Measurements from ENCODE around the gene GUCY2C.
A peak's percentile ranks its signal among the peaks of the same experiment; 100 is the strongest.
"Not testable (repeated sequence)": the region's sequence is repeated elsewhere in the genome, so short reads cannot be mapped to it uniquely, and the experiment has no call there.

The GUCY2C gene

GRCh38 chr12:14695715-14696141 is 671 bp downstream of the GUCY2C start:
- no peak for DNase-seq
- H3K4me1 Mint-ChIP-seq (ENCODE audit: low read depth): no peaks in the 10 kb centered on the region
- no peak overlapping the region for H3K27ac Mint-ChIP-seq
- H3K9me3 Mint-ChIP-seq: no peaks in the 10 kb centered on the region
- peaks cover 21% of the 10 kb centered on the region for H3K27me3 Mint-ChIP-seq
- H3K4me3 Mint-ChIP-seq: no peak overlapping the region
- no peaks in the 10 kb centered on the region for H3K36me3 Mint-ChIP-seq (ENCODE audit: low read depth)

GRCh38 chr12:14694970-14695369 is 1.4 kb downstream of the GUCY2C start:
- no peak for DNase-seq
- Mint-ChIP-seq H3K9me3 (no peaks in the 10 kb centered on the region), H3K27me3 (peaks cover 21% of the 10 kb centered on the region), H3K4me1 (ENCODE audit: low read depth) (no peaks in the 10 kb centered on the region), H3K36me3 (ENCODE audit: low read depth) (no peaks in the 10 kb centered on the region), H3K27ac (no peak overlapping the region), H3K4me3 (no peak overlapping the region)

GRCh38 chr12:14694145-14694714 is 2.2 kb downstream of the GUCY2C start:
- no peak overlapping the region for H3K4me3 Mint-ChIP-seq
- no peak for DNase-seq
- H3K9me3 Mint-ChIP-seq: no peaks in the 10 kb centered on the region
- no peak overlapping the region for H3K27ac Mint-ChIP-seq
- peaks cover 21% of the 10 kb centered on the region for H3K27me3 Mint-ChIP-seq
- no peaks in the 10 kb centered on the region for H3K4me1 Mint-ChIP-seq (ENCODE audit: low read depth)
- H3K36me3 Mint-ChIP-seq (ENCODE audit: low read depth): no peaks in the 10 kb centered on the region

DNA sequence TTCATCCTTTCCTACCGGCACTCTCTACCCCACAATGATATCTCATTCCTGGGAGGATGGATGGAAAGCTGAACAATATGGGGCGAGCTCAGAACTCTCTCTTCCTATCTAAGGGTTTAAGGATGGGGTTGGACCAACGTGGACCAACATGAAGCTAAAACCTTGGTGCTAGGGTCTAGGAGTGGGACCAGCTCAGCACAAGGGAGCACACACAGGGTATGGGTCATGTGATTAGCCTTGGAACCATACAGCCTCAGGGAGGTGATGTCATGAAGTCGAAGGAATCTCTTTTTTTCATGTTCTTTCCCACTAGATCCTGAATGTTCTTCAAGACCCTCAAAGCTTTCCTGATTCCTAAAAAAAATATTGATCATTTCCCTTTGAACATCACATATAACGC is 3.3 kb downstream of the GUCY2C start:
- Mint-ChIP-seq H3K27me3 (peaks cover 18% of the 10 kb centered on the region), H3K4me3 (no peak overlapping the region), H3K9me3 (no peaks in the 10 kb centered on the region), H3K36me3 (ENCODE audit: low read depth) (no peaks in the 10 kb centered on the region), H3K27ac (no peak overlapping the region), H3K4me1 (ENCODE audit: low read depth) (no peaks in the 10 kb centered on the region)
- no peak for DNase-seq

DNA sequence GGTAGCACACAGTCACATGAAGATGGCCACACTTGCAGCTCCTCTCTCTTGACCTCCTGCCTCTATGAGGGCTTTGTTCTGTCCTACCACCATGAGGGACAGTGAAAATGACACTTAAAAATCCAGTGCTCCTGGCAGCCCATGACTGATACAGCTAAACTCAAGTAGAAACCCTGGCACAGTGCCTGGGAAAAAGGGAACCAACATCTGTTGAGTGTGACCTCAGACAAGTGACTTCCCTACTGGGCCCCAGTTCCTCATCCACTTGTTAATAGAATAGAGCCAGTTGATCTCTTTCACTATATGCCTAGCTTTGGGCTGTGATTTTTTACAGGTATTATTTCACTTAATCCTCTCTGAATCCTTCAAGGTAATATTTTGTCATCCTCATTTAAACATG is 4.8 kb downstream of the GUCY2C start:
- no peaks in the 10 kb centered on the region for H3K36me3 Mint-ChIP-seq (ENCODE audit: low read depth)
- no peak overlapping the region for H3K27ac Mint-ChIP-seq
- H3K9me3 Mint-ChIP-seq: no peaks in the 10 kb centered on the region
- peaks cover 11% of the 10 kb centered on the region for H3K27me3 Mint-ChIP-seq
- no peak overlapping the region for H3K4me3 Mint-ChIP-seq
- H3K4me1 Mint-ChIP-seq (ENCODE audit: low read depth): no peaks in the 10 kb centered on the region
- no peak for DNase-seq

- no peaks in the 10 kb centered on the region for H3K9me3 Mint-ChIP-seq
- no peak overlapping the region for H3K27ac Mint-ChIP-seq
- H3K4me1 Mint-ChIP-seq (ENCODE audit: low read depth): no peaks in the 10 kb centered on the region
- H3K4me3 Mint-ChIP-seq: no peak overlapping the region
- peaks cover 11% of the 10 kb centered on the region for H3K27me3 Mint-ChIP-seq
- H3K36me3 Mint-ChIP-seq (ENCODE audit: low read depth): no peaks in the 10 kb centered on the region
- no peak for DNase-seq
Observed at GRCh38 chr12:14689996-14690395, 6.4 kb downstream of the GUCY2C start.

- Mint-ChIP-seq H3K4me3 (no peak overlapping the region), H3K27ac (no peak overlapping the region), H3K36me3 (ENCODE audit: low read depth) (no peaks in the 10 kb centered on the region), H3K4me1 (ENCODE audit: low read depth) (no peaks in the 10 kb centered on the region), H3K27me3 (peaks cover 9% of the 10 kb centered on the region), H3K9me3 (no peaks in the 10 kb centered on the region)
- DNase-seq: no peak
Observed at GRCh38 chr12:14689144-14689543, 7.3 kb downstream of the GUCY2C start.

GRCh38 chr12:14682231-14682630 is 14.2 kb downstream of the GUCY2C start:
- H3K36me3 Mint-ChIP-seq (ENCODE audit: low read depth): not testable (repeated sequence)

DNA sequence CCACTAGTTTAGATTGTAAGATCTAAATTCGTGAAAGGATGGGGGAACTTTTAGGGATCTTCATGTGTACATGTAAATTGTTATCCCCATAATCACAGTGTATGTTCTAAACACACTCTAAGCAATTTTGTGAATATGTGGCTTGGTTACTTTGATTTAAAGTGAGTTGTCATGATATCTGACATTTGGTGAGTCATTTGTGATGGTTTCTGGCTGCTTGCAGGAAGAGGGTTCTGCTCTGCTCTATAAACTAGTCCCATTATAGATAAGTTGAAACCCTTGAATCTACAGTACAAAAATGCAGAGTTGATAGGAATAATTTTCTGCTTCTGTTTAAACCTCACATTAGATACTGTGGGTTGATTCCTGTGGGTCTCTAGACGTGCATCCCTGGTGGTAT is 14.8 kb downstream of the GUCY2C start:
- no peak overlapping the region for H3K27ac Mint-ChIP-seq
- peaks cover 4% of the 10 kb centered on the region for H3K27me3 Mint-ChIP-seq
- H3K36me3 Mint-ChIP-seq (ENCODE audit: low read depth): no peaks in the 10 kb centered on the region
- peaks cover 17% of the 10 kb centered on the region for H3K4me1 Mint-ChIP-seq (ENCODE audit: low read depth)
- H3K4me3 Mint-ChIP-seq: no peak overlapping the region
- DNase-seq: no peak
- H3K9me3 Mint-ChIP-seq: no peaks in the 10 kb centered on the region

More at GRCh38 chr12:14682231-14682630, 14.2 kb downstream of the GUCY2C start:
- H3K4me1 Mint-ChIP-seq (ENCODE audit: low read depth): peaks cover 17% of the 10 kb centered on the region
- not testable (repeated sequence) for H3K9me3 Mint-ChIP-seq, DNase-seq, H3K27me3 Mint-ChIP-seq, H3K4me3 Mint-ChIP-seq
- peak overlapping the region; percentile 19 for H3K27ac Mint-ChIP-seq

GRCh38 chr12:14681190-14681589 is 15.2 kb downstream of the GUCY2C start:
- Mint-ChIP-seq H3K27me3 (peaks cover 4% of the 10 kb centered on the region), H3K27ac (no peak overlapping the region)
- no peak for DNase-seq

DNA sequence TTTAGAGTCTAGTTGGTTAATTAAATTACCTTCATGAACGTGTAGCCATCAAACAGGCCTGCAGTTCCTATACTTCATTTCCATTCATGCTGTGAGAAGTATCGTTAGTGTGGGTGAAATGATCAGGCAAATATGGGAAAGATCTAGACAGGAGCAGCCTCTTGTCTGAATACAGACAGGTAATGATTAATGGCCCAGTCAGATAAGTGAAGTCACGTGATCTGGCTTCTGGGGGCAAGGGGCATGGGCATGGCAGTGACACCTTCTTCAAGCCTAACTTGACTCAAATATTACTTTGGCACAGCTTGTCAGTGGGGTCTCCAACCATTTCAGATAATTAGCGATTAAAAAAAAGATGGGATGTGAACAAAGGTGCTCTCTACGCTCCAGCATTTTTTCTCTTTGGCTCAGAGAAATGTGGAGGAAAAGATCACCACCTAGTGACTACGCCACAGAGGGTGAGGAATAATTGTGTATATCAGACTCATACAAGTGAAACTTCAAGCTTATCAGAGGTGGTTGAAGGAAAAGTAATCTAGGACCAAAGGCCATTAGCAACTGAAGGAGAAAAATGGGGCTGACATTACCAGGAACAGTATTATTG is 17.8 kb downstream of the GUCY2C start:
- H3K9me3 Mint-ChIP-seq: no peaks in the 10 kb centered on the region
- no peak overlapping the region for H3K27ac Mint-ChIP-seq
- no peak for DNase-seq
- H3K4me1 Mint-ChIP-seq (ENCODE audit: low read depth): peaks cover 17% of the 10 kb centered on the region
- H3K4me3 Mint-ChIP-seq: no peak overlapping the region
- peaks cover 14% of the 10 kb centered on the region for H3K27me3 Mint-ChIP-seq
- H3K36me3 Mint-ChIP-seq (ENCODE audit: low read depth): no peaks in the 10 kb centered on the region

More at GRCh38 chr12:14681190-14681589, 15.2 kb downstream of the GUCY2C start:
- no peak overlapping the region for H3K4me3 Mint-ChIP-seq
- no peaks in the 10 kb centered on the region for H3K36me3 Mint-ChIP-seq (ENCODE audit: low read depth)
- no peaks in the 10 kb centered on the region for H3K9me3 Mint-ChIP-seq
- peaks cover 17% of the 10 kb centered on the region for H3K4me1 Mint-ChIP-seq (ENCODE audit: low read depth)

DNA sequence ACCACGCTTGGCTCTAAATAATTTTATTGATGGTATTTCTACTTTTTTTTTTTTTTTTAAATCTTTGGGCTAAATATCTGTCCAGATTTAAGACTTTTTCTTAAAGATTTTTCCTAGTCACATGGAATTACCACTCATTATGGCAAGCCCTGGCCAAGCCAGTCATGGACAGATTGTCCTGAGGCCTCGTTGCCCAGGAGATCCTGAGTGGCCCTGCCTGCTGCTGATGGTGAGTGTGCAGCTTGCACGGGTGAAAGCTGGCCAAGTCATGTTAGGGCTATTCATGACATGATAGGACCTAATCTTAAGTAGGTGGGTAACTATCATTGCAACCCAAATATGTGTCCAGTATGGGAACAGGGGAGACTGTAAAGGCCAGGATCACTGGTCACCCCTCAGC is 27.8 kb downstream of the GUCY2C start:
- Mint-ChIP-seq H3K4me3 (no peak overlapping the region), H3K9me3 (no peaks in the 10 kb centered on the region), H3K36me3 (ENCODE audit: low read depth) (no peaks in the 10 kb centered on the region), H3K4me1 (ENCODE audit: low read depth) (peaks cover 7% of the 10 kb centered on the region), H3K27me3 (peaks cover 2% of the 10 kb centered on the region), H3K27ac (no peak overlapping the region)
- DNase-seq: no peak

DNA sequence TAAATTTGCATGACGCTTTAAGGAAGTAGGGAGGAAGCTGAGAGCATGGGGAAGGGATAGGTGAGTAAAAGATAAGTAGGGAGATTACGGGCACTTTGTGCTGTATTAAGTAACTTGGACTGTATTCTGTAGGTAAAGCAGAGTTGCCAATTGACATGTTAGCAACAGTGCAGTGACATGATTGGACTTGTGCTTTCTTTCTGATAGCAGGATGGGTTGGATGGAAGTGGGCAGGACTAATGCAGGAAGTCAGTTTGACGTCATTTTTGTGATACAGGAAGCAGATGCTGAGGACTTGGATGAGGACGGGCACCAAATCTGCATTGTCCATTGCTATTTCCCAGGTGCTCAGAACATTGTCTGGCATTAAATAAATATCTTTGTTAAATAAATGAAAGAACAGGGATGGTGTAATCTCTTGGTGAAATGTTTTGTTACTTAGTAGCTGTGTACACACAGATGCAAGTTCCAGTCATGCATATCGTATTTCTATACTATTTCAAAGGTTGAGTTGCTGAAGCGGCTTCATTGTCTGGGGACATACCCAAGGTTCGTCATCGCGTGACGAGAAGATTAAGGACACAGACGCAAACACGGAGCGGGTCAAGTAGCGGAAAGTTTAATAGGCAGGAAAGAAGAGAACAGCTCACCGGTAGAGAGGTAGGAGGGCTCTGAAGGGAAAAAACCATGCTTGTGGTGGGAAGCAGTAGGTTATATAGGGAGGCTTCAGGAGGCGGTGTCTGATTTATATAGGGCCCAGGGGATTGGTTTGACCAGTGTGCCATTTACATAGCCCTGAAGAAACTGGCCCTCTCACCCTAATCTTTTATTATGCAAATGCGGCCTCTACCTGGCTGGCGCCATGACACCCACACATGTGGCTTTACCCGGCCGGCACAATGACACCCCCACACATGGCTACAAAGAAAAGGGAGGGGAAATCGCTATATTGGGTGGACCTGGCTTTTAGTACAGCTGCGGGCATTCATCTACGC is 30.7 kb downstream of the GUCY2C start:
- no peaks in the 10 kb centered on the region for H3K36me3 Mint-ChIP-seq (ENCODE audit: low read depth)
- DNase-seq: no peak
- H3K4me1 Mint-ChIP-seq (ENCODE audit: low read depth): peaks cover 7% of the 10 kb centered on the region
- no peaks in the 10 kb centered on the region for H3K9me3 Mint-ChIP-seq
- H3K27ac Mint-ChIP-seq: no peak overlapping the region
- H3K27me3 Mint-ChIP-seq: peaks cover 7% of the 10 kb centered on the region
- H3K4me3 Mint-ChIP-seq: no peak overlapping the region

GRCh38 chr12:14664434-14665023 is 31.9 kb downstream of the GUCY2C start:
- H3K36me3 Mint-ChIP-seq (ENCODE audit: low read depth): no peaks in the 10 kb centered on the region
- H3K27me3 Mint-ChIP-seq: peaks cover 7% of the 10 kb centered on the region
- H3K4me3 Mint-ChIP-seq: no peak overlapping the region
- H3K4me1 Mint-ChIP-seq (ENCODE audit: low read depth): peaks cover 7% of the 10 kb centered on the region
- H3K9me3 Mint-ChIP-seq: no peaks in the 10 kb centered on the region
- no peak for DNase-seq
- no peak overlapping the region for H3K27ac Mint-ChIP-seq
